SU-DHL-6 (cell line): Measurements from ENCODE around the gene MICAL1.

ENCODE experiments used
- H2AFZ ChIP-seq: fragments of 200-600 bp; sonication (generic); 2 replicates; pipeline ENCODE4 v1.6.1; 2014; ENCODE audit warnings: low read depth, mild to moderate bottlenecking, moderate library complexity, mixed read lengths, antibody characterized with exemption, low read length; ENCODE audit not compliant: severe bottlenecking
- H3F3A ChIP-seq: fragments of 200-600 bp; shearing (Covaris generic); 2 replicates; pipeline ENCODE4 v1.6.0; 2016; ENCODE audit warnings: antibody characterized with exemption, mild to moderate bottlenecking; ENCODE audit not compliant: insufficient read depth
- H3K27ac ChIP-seq: fragments of 200-600 bp; sonication (generic); 2 replicates; pipeline ENCODE4 v1.5.1; 2016; ENCODE audit warnings: low read depth, mild to moderate bottlenecking, low read length, moderate library complexity, mixed read lengths
- H3K27me3 ChIP-seq: fragments of 200-600 bp; sonication (generic), shearing (Covaris generic); 2 replicates; pipeline ENCODE4 v1.6.0; 2014; ENCODE audit warnings: mild to moderate bottlenecking, low read length
- H3K36me3 ChIP-seq: fragments of 200-600 bp; sonication (generic); 2 replicates; pipeline ENCODE4 v1.6.1; 2014; ENCODE audit warnings: mild to moderate bottlenecking, low read length, mixed read lengths
- H3K4me2 ChIP-seq: fragments of 300-600, 200-600 bp; shearing (Covaris generic), sonication (generic); 2 replicates; pipeline ENCODE4 v1.6.0; 2014; ENCODE audit warnings: low read length, low read depth, mild to moderate bottlenecking; ENCODE audit not compliant: poor library complexity, severe bottlenecking
- H3K4me3 ChIP-seq: fragments of 200-600 bp; sonication (generic); 2 replicates; pipeline ENCODE4 v1.5.1; 2014; ENCODE audit warnings: antibody characterized with exemption, low read length, mild to moderate bottlenecking, mixed read lengths; ENCODE audit not compliant: insufficient read depth, poor library complexity, severe bottlenecking
- H3K79me2 ChIP-seq: fragments of 200-600 bp; sonication (generic); 2 replicates; pipeline ENCODE4 v1.6.1; 2014; ENCODE audit warnings: mild to moderate bottlenecking, low read length, moderate library complexity; ENCODE audit not compliant: insufficient read depth
- H3K9ac ChIP-seq: fragments of 200-600 bp; sonication (generic); 2 replicates; pipeline ENCODE4 v1.7.0; 2014; ENCODE audit warnings: mild to moderate bottlenecking, low read length
- H3K9me2 ChIP-seq: fragments of 200-600 bp; sonication (generic); replicated peaks from 2 replicates; pipeline ENCODE4 v1.6.1; 2014; ENCODE audit warnings: low read length; ENCODE audit not compliant: insufficient read depth
- H3K9me3 ChIP-seq: fragments of 200-600 bp; sonication (generic); 2 replicates; pipeline ENCODE4 v1.6.1; 2014; ENCODE audit warnings: low read length, mixed read lengths; ENCODE audit not compliant: insufficient read depth
- H4K20me1 ChIP-seq: fragments of 200-600 bp; sonication (generic); 2 replicates; pipeline ENCODE4 v1.6.1; 2014; ENCODE audit warnings: low read depth, mild to moderate bottlenecking, antibody characterized with exemption, low read length, moderate library complexity, mixed read lengths
- CTCF ChIP-seq: fragments of 200-600 bp; sonication (generic); IDR thresholded peaks from one replicate; pipeline ENCODE4 v1.5.1; 2017; ENCODE audit warnings: antibody characterized with exemption, mild to moderate bottlenecking, low read length, moderate library complexity; ENCODE audit not compliant: insufficient read depth, poor library complexity, severe bottlenecking
- EZH2phosphoT487 ChIP-seq: fragments of 200-600 bp; sonication (generic), shearing (Covaris generic); conservative IDR thresholded peaks from 2 replicates; pipeline ENCODE4 v1.6.1; 2018; ENCODE audit warnings: mild to moderate bottlenecking, antibody characterized with exemption, low read length, moderate library complexity, mixed read lengths

The MICAL1 gene

DNA sequence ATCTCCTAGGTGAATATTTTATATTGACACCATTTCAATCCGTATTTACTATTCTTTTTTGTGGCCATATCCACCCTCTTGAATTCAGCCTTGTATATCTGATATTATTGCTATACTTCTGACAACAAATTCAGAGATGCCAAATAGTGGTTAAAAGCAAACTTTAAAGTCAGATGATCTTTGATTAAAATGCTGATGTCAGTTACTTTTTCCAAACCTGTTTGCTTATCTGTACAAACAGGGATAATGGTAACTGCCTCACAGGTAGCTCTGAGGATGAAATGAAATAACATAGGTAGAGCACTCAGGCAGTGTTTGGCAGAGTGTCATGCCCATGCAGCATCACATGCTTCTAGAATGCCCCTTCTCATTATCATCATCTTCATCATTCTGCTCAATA lies 34.4 kb downstream of the MICAL1 start:
- no peaks in the 10 kb centered on the region for H4K20me1 ChIP-seq
- H3K9me3 ChIP-seq: no peaks in the 10 kb centered on the region
- no peak overlapping the region for H3K4me3 ChIP-seq
- no peaks in the 10 kb centered on the region for H3K36me3 ChIP-seq
- H3F3A ChIP-seq: no peaks in the 10 kb centered on the region
- H3K27ac ChIP-seq: no peak overlapping the region
- no peaks in the 10 kb centered on the region for H3K27me3 ChIP-seq
- H3K9ac ChIP-seq: no peak overlapping the region
- H2AFZ ChIP-seq: no peak overlapping the region
- no peaks in the 10 kb centered on the region for H3K79me2 ChIP-seq
- TF ChIP-seq EZH2phosphoT487: no peak
- no peak for TF ChIP-seq CTCF
- H3K9me2 ChIP-seq: no peaks in the 10 kb centered on the region
- H3K4me2 ChIP-seq: no peak overlapping the region

DNA sequence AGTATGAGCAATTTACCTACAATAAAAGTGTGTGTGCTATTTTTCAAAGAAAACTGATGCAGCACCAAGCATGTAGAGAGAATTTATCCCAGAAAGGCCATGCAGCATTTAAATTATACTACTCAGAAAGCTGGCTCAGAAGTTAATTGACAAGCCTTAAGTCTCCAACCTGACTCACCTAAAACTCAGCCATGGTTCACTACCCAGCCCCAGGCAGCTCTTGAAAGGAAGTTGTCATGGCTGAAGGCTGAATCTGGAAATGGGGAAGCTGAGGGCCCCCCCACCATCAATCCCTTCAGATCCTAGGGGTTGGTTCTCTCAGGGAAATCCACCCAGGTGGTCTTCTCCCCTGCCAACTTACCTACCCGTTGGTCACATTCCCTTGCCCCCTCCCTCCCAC lies 34.8 kb downstream of the MICAL1 start:
- no peak overlapping the region for H3K4me3 ChIP-seq
- no peak overlapping the region for H3K4me2 ChIP-seq
- no peaks in the 10 kb centered on the region for H3K9me2 ChIP-seq
- no peak for TF ChIP-seq CTCF
- TF ChIP-seq EZH2phosphoT487: no peak
- no peak overlapping the region for H2AFZ ChIP-seq
- H3K9me3 ChIP-seq: no peaks in the 10 kb centered on the region
- H3K27me3 ChIP-seq: no peaks in the 10 kb centered on the region
- no peaks in the 10 kb centered on the region for H3F3A ChIP-seq
- no peaks in the 10 kb centered on the region for H3K36me3 ChIP-seq
- H3K27ac ChIP-seq: no peak overlapping the region
- no peaks in the 10 kb centered on the region for H3K79me2 ChIP-seq
- H3K9ac ChIP-seq: no peak overlapping the region
- no peaks in the 10 kb centered on the region for H4K20me1 ChIP-seq

GRCh38 chr6:109417646-109418045 lies 37.9 kb downstream of the MICAL1 start:
- H3K9me3 ChIP-seq: no peaks in the 10 kb centered on the region
- H2AFZ ChIP-seq: no peak overlapping the region
- H3K27ac ChIP-seq: no peak overlapping the region
- no peaks in the 10 kb centered on the region for H3K27me3 ChIP-seq
- H3K9ac ChIP-seq: no peak overlapping the region
- no peaks in the 10 kb centered on the region for H3F3A ChIP-seq
- TF ChIP-seq EZH2phosphoT487 (no peak), CTCF (no peak)
- no peaks in the 10 kb centered on the region for H4K20me1 ChIP-seq
- no peaks in the 10 kb centered on the region for H3K9me2 ChIP-seq
- H3K4me2 ChIP-seq: no peak overlapping the region
- H3K36me3 ChIP-seq: no peaks in the 10 kb centered on the region
- H3K79me2 ChIP-seq: no peaks in the 10 kb centered on the region
- H3K4me3 ChIP-seq: no peak overlapping the region

DNA sequence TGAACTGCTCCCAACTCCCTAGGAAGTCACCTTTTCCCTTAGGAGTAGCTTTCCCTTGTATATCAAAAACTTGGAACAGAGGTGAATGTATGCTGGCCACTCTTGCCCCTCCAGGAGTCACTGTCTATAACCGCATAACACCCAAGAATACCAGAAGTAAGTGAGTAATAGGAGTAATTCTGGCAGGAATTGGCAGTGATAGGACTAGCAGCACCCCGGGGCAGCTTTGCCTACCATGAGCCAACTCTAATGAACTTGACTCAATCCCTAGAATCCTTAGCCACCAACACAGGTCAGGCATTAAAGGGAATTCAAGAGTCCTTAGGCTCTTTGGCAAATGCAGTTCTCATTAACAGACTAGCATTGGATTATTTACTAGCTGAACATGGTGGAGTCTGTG lies 44.5 kb downstream of the MICAL1 start:
- TF ChIP-seq EZH2phosphoT487 (no peak), CTCF (no peak)
- Histone ChIP-seq H3K27ac (no peak overlapping the region), H3F3A (no peaks in the 10 kb centered on the region), H4K20me1 (no peaks in the 10 kb centered on the region), H3K36me3 (no peaks in the 10 kb centered on the region), H3K9me2 (no peaks in the 10 kb centered on the region), H2AFZ (no peak overlapping the region), H3K9me3 (no peaks in the 10 kb centered on the region), H3K79me2 (no peaks in the 10 kb centered on the region), H3K27me3 (no peaks in the 10 kb centered on the region), H3K9ac (no peak overlapping the region), H3K4me2 (no peak overlapping the region), H3K4me3 (no peak overlapping the region)
